GM23338 (cell line): ENCODE measurements around the gene TCF12. TPM values are rescaled to one million over a fixed set of nuclear protein-coding genes. Genes with fewer than 3 reads are reported as not detected.

Source experiments
- ATAC-seq: fragments of 200-7000 bp; cut with Tn5 transposase; 3 replicates; pipeline ENCODE4 v1.9.1; 2020
- DNase-seq: peaks from one replicate; pipeline ENCODE4 v3.0.0-alpha.2; 2015; ENCODE audit warnings: low spot score
- H2AFZ ChIP-seq: fragments of 200-600 bp; sonication (generic); 2 replicates; pipeline ENCODE4 v1.8.0; 2016; ENCODE audit warnings: antibody characterized with exemption, mild to moderate bottlenecking, moderate library complexity
- H3F3A ChIP-seq: fragments of 200-600 bp; sonication (generic); replicated peaks from 2 replicates; pipeline ENCODE4 v1.8.0; 2017; ENCODE audit warnings: antibody characterized with exemption, mixed run types, low read depth
- H3K27ac ChIP-seq: fragments of 200-600 bp; sonication (generic); 2 replicates; pipeline ENCODE4 v1.6.1; 2016; ENCODE audit warnings: low read depth
- H3K27me3 ChIP-seq: fragments of 200-600 bp; sonication (generic); 2 replicates; pipeline ENCODE4 v1.8.0; 2016; ENCODE audit warnings: mild to moderate bottlenecking, mixed run types, moderate library complexity; ENCODE audit not compliant: insufficient read depth
- H3K36me3 ChIP-seq: fragments of 200-600 bp; sonication (generic); 2 replicates; pipeline ENCODE4 v1.8.0; 2016; ENCODE audit warnings: mild to moderate bottlenecking; ENCODE audit not compliant: insufficient read depth
- H3K4me1 ChIP-seq: fragments of 200-600 bp; sonication (generic); 2 replicates; pipeline ENCODE4 v1.8.0; 2016; ENCODE audit warnings: mild to moderate bottlenecking, moderate library complexity; ENCODE audit not compliant: insufficient read depth
- H3K4me2 ChIP-seq: fragments of 200-600 bp; sonication (generic); 2 replicates; pipeline ENCODE4 v1.7.1; 2017; ENCODE audit warnings: mixed run types
- H3K4me3 ChIP-seq: fragments of 200-600 bp; sonication (generic); 2 replicates; pipeline ENCODE4 v1.6.1; 2016; ENCODE audit warnings: mixed run types
- H3K79me2 ChIP-seq: fragments of 200-600 bp; sonication (generic); replicated peaks from 2 replicates; pipeline ENCODE4 v1.8.0; 2017; ENCODE audit warnings: mild to moderate bottlenecking; ENCODE audit not compliant: insufficient read depth
- H3K9me2 ChIP-seq: fragments of 200-600 bp; sonication (generic); 2 replicates; pipeline ENCODE4 v1.8.0; 2017; ENCODE audit not compliant: insufficient read depth
- H4K20me1 ChIP-seq: fragments of 200-600 bp; sonication (generic); replicated peaks from 2 replicates; pipeline ENCODE4 v1.8.0; 2017; ENCODE audit warnings: mild to moderate bottlenecking; ENCODE audit not compliant: insufficient read depth
- H3K27ac Mint-ChIP-seq: 2 replicates; pipeline ENCODE4 v1.8.0; 2020; ENCODE audit warnings: inconsistent platforms, mild to moderate bottlenecking, moderate library complexity, mixed read lengths
- H3K27me3 Mint-ChIP-seq: 3 replicates; pipeline ENCODE4 v1.8.0; 2022; ENCODE audit warnings: low read depth, mild to moderate bottlenecking, moderate library complexity, mixed read lengths, inconsistent platforms; ENCODE audit not compliant: insufficient read depth, poor library complexity
- H3K36me3 Mint-ChIP-seq: 3 replicates; pipeline ENCODE4 v1.8.0; 2021; ENCODE audit warnings: low read depth, mild to moderate bottlenecking, inconsistent platforms, moderate library complexity, mixed read lengths
- H3K4me1 Mint-ChIP-seq: 3 replicates; pipeline ENCODE4 v1.8.0; 2020; ENCODE audit warnings: mild to moderate bottlenecking, inconsistent platforms, mixed read lengths
- H3K4me3 Mint-ChIP-seq: 3 replicates; pipeline ENCODE4 v1.8.0; 2021; ENCODE audit warnings: moderate library complexity, mild to moderate bottlenecking, inconsistent platforms, mixed read lengths
- H3K9me3 Mint-ChIP-seq: 3 replicates; pipeline ENCODE4 v1.8.0; 2020; ENCODE audit warnings: moderate library complexity, mild to moderate bottlenecking, inconsistent platforms, mixed read lengths
- CREB1 ChIP-seq: fragments of 250-450 bp; sonication (Bioruptor Pico); IDR thresholded peaks from 2 replicates; pipeline ENCODE4 v1.5.0; 2020; ENCODE audit warnings: low read depth, mild to moderate bottlenecking, moderate library complexity
- CTCF ChIP-seq, 2 experiments: fragments of 200-600 bp in 1 of 2; sonication (generic) in 1 of 2; conservative IDR thresholded peaks; 2 replicates each; pipeline versions ENCODE4 v1.5.1 to v1.6.1; 2016 to 2017; ENCODE audit warnings: antibody characterized with exemption in 2 of 2, low read depth in 2 of 2, mild to moderate bottlenecking in 2 of 2, moderate library complexity in 1 of 2
- ETS1 ChIP-seq: IDR thresholded peaks from 2 replicates; pipeline ENCODE4 v1.6.1; 2016; ENCODE audit warnings: antibody characterized with exemption
- EZH2 ChIP-seq: fragments of 200-600 bp; sonication (generic); IDR thresholded peaks from one replicate; pipeline ENCODE4 v1.8.0; 2017; ENCODE audit warnings: antibody characterized with exemption, mild to moderate bottlenecking, low read depth; ENCODE audit not compliant: unreplicated experiment
- EZH2phosphoT487 ChIP-seq: fragments of 200-600 bp; sonication (generic); IDR thresholded peaks from one replicate; pipeline ENCODE4 v1.8.1; 2018; ENCODE audit warnings: antibody characterized with exemption; ENCODE audit not compliant: unreplicated experiment
- JUNB ChIP-seq: IDR thresholded peaks from one replicate; pipeline ENCODE4 v1.6.1; 2016; ENCODE audit warnings: antibody characterized with exemption; ENCODE audit not compliant: unreplicated experiment
- NANOG ChIP-seq: IDR thresholded peaks from 2 replicates; pipeline ENCODE4 v1.6.1; 2016; ENCODE audit warnings: antibody characterized with exemption, borderline replicate concordance
- POLR2AphosphoS5 ChIP-seq: IDR thresholded peaks from 2 replicates; pipeline ENCODE4 v1.6.1; 2016; ENCODE audit warnings: antibody characterized with exemption, low read depth
- REST ChIP-seq: IDR thresholded peaks from one replicate; pipeline ENCODE4 v1.6.1; 2018; ENCODE audit warnings: antibody characterized with exemption; ENCODE audit not compliant: unreplicated experiment
- STAT1 ChIP-seq: IDR thresholded peaks from one replicate; pipeline ENCODE4 v1.6.1; 2016; ENCODE audit warnings: antibody characterized with exemption; ENCODE audit not compliant: unreplicated experiment
- ZNF114 ChIP-seq: fragments of 250-450 bp; sonication (Bioruptor Pico); IDR thresholded peaks from 2 replicates; pipeline ENCODE4 v1.5.0; 2020; ENCODE audit warnings: mild to moderate bottlenecking, moderate library complexity
- ZNF331 ChIP-seq: fragments of 250-450 bp; sonication (Bioruptor Pico); IDR thresholded peaks from 2 replicates; pipeline ENCODE4 v1.5.0; 2020; ENCODE audit warnings: low read depth, mild to moderate bottlenecking, moderate library complexity
- ZNF462 ChIP-seq: fragments of 250-450 bp; sonication (Bioruptor Pico); IDR thresholded peaks from 2 replicates; pipeline ENCODE4 v1.5.0; 2020; ENCODE audit warnings: mild to moderate bottlenecking, moderate library complexity
- polyA plus RNA-seq: library from polyadenylated mRNA; unstranded; fragments of >200 nt; fragmentation: Nextera tagmentation; extraction: Ambion mirVana; gene quantifications from 2 replicates; pipeline ENCODE4 v1.2.1, GENCODE V29; 2016
- total RNA-seq: library from RNA; depleted of rRNA; stranded (reverse); fragments of >200 nt; shearing (Covaris generic); gene quantifications from 2 replicates; pipeline ENCODE4 v1.2.3, GENCODE V29; 2014

TCF12 gene
- total and polyA plus RNA-seq, 2 experiments from 2014 or later, result 27.6 to 104 TPM

- no peaks in the 10 kb centered on the region for H4K20me1 ChIP-seq
- H3K4me3 ChIP-seq, result no peak overlapping the region
- no peak overlapping the region for H3K27ac ChIP-seq
- no peak overlapping the region for H3K4me3 Mint-ChIP-seq
- H2AFZ ChIP-seq, result no peak overlapping the region
- no peak for DNase-seq
- no peak overlapping the region for H3K4me2 ChIP-seq
- no peak for ATAC-seq
- no peaks in the 10 kb centered on the region for H3K36me3 ChIP-seq
- no peaks in the 10 kb centered on the region for H3K9me3 Mint-ChIP-seq
- TF ChIP-seq ZNF331 (CRISPR knock-in tag) (no peak), ZNF114 (CRISPR knock-in tag) (no peak), ZNF462 (CRISPR knock-in tag) (no peak), ETS1 (no peak), EZH2phosphoT487 (no peak), JUNB (no peak), EZH2 (no peak), NANOG (no peak), REST (no peak), STAT1 (no peak), CTCF (conservative IDR thresholded peaks at IDR 0.05; ENCODE audit: low read depth in 2 of 2) (no peak), POLR2AphosphoS5 (no peak), CREB1 (CRISPR knock-in tag) (no peak)
- peaks cover 6% of the 10 kb centered on the region; the same call in 1 of the 3 replicates for H3K36me3 Mint-ChIP-seq
- H3K4me1 ChIP-seq, result peaks cover 9% of the 10 kb centered on the region; the same call in 1 of the 2 replicates
- peaks cover 14% of the 10 kb centered on the region for H3K4me1 Mint-ChIP-seq
- no peaks in the 10 kb centered on the region for H3F3A ChIP-seq
- peaks cover 92% of the 10 kb centered on the region for H3K79me2 ChIP-seq
- H3K27ac Mint-ChIP-seq, result no peak overlapping the region
- no peaks in the 10 kb centered on the region for H3K9me2 ChIP-seq
- H3K27me3 ChIP-seq, result no peaks in the 10 kb centered on the region
- H3K27me3 Mint-ChIP-seq, result no peaks in the 10 kb centered on the region
These were observed 86.8 kb downstream of the TCF12 start for GRCh38 chr15:57005244-57005643.
